Measurements from ENCODE around the gene ACTMAP. TPM values are rescaled to one million over a fixed set of nuclear protein-coding genes. Genes with fewer than 3 reads are reported as not detected.

The ACTMAP gene
- total and polyA plus RNA-seq, 4 donors, result 0.93 to 7.7 (median 3.0) TPM

DNA sequence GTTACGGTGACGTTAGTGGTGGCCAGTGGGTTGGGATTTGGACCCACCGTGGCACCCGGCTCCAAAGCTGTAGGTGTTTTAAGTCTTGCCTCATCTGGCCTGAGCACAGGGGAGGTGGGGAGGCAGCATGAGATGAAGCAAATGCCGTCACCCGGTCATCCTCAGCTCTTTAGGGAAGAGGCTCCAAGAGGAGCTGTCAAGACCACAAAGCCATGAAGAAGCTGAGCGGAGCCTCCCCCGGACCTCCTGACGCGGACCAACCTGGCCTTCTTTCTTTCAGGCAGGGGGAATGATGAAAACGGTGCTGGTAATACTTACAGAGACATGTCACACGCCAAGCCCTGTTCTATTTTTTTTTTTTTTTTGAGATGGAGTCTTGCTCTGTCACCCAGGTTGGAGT lies 7.4 kb downstream of the ACTMAP start (continued):
- TF ChIP-seq, protein P1, sequence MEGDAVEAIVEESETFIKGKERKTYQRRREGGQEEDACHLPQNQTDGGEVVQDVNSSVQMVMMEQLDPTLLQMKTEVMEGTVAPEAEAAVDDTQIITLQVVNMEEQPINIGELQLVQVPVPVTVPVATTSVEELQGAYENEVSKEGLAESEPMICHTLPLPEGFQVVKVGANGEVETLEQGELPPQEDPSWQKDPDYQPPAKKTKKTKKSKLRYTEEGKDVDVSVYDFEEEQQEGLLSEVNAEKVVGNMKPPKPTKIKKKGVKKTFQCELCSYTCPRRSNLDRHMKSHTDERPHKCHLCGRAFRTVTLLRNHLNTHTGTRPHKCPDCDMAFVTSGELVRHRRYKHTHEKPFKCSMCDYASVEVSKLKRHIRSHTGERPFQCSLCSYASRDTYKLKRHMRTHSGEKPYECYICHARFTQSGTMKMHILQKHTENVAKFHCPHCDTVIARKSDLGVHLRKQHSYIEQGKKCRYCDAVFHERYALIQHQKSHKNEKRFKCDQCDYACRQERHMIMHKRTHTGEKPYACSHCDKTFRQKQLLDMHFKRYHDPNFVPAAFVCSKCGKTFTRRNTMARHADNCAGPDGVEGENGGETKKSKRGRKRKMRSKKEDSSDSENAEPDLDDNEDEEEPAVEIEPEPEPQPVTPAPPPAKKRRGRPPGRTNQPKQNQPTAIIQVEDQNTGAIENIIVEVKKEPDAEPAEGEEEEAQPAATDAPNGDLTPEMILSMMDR (IDR thresholded peaks at IDR 0.05; ENCODE audit: low read depth, low read length, missing input control), result no peak
- no peak for TF ChIP-seq HNF4G (IDR thresholded peaks at IDR 0.05)
- TF ChIP-seq, protein P2, sequence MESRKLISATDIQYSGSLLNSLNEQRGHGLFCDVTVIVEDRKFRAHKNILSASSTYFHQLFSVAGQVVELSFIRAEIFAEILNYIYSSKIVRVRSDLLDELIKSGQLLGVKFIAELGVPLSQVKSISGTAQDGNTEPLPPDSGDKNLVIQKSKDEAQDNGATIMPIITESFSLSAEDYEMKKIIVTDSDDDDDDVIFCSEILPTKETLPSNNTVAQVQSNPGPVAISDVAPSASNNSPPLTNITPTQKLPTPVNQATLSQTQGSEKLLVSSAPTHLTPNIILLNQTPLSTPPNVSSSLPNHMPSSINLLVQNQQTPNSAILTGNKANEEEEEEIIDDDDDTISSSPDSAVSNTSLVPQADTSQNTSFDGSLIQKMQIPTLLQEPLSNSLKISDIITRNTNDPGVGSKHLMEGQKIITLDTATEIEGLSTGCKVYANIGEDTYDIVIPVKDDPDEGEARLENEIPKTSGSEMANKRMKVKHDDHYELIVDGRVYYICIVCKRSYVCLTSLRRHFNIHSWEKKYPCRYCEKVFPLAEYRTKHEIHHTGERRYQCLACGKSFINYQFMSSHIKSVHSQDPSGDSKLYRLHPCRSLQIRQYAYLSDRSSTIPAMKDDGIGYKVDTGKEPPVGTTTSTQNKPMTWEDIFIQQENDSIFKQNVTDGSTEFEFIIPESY (IDR thresholded peaks at IDR 0.05), result no peak
- no peak for TF ChIP-seq GABPA (IDR thresholded peaks at IDR 0.05 in 1 of 2, conservative IDR thresholded peaks at IDR 0.05 in 1 of 2)

DNA sequence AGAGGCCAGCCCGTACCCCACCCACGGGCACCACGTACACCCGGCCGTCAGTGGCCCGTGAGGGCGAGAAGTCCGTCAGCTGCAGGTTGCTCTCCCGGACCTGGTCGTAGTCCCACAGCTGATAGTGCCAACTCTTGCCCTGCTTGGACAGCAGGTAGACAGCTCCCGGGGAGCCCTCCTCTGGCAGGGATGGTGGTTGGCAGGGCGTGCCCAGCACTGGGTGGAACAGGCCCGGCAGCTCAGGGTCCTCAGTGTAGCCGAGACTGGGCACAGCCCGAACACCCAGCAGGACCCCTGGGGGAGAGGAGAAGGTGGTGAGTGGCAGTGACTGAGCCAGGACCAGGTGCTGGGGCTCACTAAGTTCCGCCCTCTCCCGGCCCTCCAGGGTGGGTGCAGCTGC lies 7.8 kb downstream of the ACTMAP start:
- Histone ChIP-seq H3K27ac (ENCODE audit: low read depth in 1 of 2, low read length in 2 of 2) (no peak overlapping the region), H3K9me3 (ENCODE audit: control insufficient read depth in 4 of 4, low read length in 3 of 4) (no peaks in the 10 kb centered on the region), H3K36me3 (ENCODE audit: control insufficient read depth in 4 of 4, insufficient read depth in 3 of 4, low read depth in 1 of 4, low read length in 3 of 4) (peaks cover 0 to 26% (median 10%) of the 10 kb centered on the region in 4 donors), H3K9ac (ENCODE audit: low read depth in 1 of 2, low read length in 2 of 2) (no peak overlapping the region), H3K27me3 (ENCODE audit: control insufficient read depth in 4 of 4, insufficient read depth in 4 of 4, low read length in 3 of 4) (no peaks in the 10 kb centered on the region), H3K4me3 (ENCODE audit: low read depth in 1 of 3, low read length in 3 of 3) (no peak overlapping the region), H3K4me1 (ENCODE audit: control insufficient read depth in 4 of 4, insufficient read depth in 4 of 4, low read length in 3 of 4) (peaks cover 0 to 3% (median 1%) of the 10 kb centered on the region in 4 donors)
- 48% methylated on average over 17 of the region's 17 CpGs for WGBS
- no peak for DNase-seq (ENCODE audit: low spot score)
- TF ChIP-seq HNF4A (conservative IDR thresholded peaks at IDR 0.05) (peak; percentile 68 to 85), FOXA2 (IDR thresholded peaks at IDR 0.05) (no peak), GABPA (IDR thresholded peaks at IDR 0.05 in 1 of 2, conservative IDR thresholded peaks at IDR 0.05 in 1 of 2) (no peak), RXRA (IDR thresholded peaks at IDR 0.05) (no peak), SP1 (IDR thresholded peaks at IDR 0.05) (no peak), RAD21 (IDR thresholded peaks at IDR 0.05) (peak; percentile 9 to 15), HNF4G (IDR thresholded peaks at IDR 0.05) (no peak), YY1 (IDR thresholded peaks at IDR 0.05) (no peak), NR2F2 (IDR thresholded peaks at IDR 0.05) (no peak), TAF1 (conservative IDR thresholded peaks at IDR 0.05) (no peak), JUND (IDR thresholded peaks at IDR 0.05) (no peak), FOXA1 (IDR thresholded peaks at IDR 0.05) (no peak)
- TF ChIP-seq, protein P3, sequence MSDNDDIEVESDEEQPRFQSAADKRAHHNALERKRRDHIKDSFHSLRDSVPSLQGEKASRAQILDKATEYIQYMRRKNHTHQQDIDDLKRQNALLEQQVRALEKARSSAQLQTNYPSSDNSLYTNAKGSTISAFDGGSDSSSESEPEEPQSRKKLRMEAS (IDR thresholded peaks at IDR 0.05), result no peak
- TF ChIP-seq, protein P4, sequence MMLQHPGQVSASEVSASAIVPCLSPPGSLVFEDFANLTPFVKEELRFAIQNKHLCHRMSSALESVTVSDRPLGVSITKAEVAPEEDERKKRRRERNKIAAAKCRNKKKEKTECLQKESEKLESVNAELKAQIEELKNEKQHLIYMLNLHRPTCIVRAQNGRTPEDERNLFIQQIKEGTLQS (IDR thresholded peaks at IDR 0.05), result no peak
- TF ChIP-seq, protein P1 (IDR thresholded peaks at IDR 0.05; ENCODE audit: low read depth, low read length, missing input control), result no peak
- TF ChIP-seq, protein P2 (IDR thresholded peaks at IDR 0.05), result no peak

All from liver (tissue), 9 donors.